CMK (cell line): ENCODE data around the gene LRRC75A.

Experiments
- DNase-seq: peaks from one replicate; pipeline ENCODE4 v3.0.0-alpha.2; 2010; ENCODE audit warnings: low read depth

LRRC75A gene

GRCh38 chr17:16493531-16494046, 1.6 kb upstream of the LRRC75A start:
- DNase-seq: peak; percentile 65

DNA sequence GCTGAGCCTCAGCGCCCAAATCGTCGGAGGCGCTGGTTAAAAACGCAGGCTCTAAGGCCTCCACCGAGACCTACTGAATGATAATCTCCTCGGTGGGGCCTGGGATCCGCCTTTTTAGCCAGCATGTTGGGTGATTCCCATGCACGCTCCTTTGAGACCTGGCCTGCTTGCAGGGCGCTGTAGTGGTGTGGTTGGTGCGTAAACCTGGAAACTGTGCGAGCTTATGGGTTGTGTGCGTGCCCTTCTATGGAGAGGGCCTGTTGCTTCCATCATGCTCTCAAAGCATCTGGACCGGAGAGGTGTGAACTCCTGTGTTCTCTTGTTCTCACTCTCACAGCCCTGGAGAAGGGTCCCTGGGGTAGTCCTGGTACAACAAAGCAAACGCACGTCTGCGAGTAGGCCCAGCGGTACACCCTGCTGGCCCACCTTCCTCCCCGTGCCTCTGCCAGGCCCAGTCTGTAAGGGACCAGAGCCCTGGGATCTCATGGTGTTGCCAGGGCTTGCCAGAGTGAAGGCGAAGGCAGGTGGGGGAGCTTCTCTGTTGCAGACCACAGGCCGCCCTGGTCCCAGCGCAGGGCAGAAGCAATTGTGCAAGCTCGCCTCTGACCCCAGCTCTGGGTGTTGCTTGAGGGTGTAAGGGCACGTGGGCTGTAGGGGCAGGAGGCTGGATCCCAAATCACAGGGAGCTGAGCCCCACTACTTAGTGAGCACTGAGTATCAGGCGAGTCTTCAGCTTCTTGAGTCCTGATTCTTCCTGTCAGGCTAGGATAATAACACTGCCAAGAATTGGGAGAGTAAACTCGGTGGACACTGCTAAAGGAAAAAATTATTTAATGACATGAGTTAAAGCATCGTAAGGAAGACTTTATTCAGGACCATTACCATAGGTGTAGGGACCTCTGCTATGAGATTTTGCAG, 879 bp upstream of the LRRC75A start:
- no peak for DNase-seq

- DNase-seq: no peak
Observed at GRCh38 chr17:16491131-16491702, 776 bp downstream of the LRRC75A start.

- DNase-seq: no peak
Observed at GRCh38 chr17:16489431-16489830, 2.6 kb downstream of the LRRC75A start.

DNA sequence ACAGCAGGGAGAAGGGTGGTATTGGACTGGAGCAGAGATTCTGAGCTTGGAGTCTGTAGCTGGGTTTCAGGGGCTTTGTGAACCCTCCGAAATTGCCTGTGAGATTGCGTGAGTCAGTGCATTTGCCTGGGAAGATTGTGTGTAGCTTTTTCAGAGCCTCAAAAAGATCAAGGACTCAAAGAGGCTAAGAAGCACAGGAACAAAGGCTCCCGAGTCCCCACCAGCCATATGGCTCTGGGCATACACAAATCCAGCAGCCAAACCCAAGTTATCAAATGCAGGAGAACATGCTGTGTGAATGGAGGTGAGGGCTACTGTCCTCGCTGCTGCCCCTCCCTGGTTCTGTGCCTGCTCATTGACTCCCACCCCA, 3.0 kb downstream of the LRRC75A start:
- no peak for DNase-seq

DNA sequence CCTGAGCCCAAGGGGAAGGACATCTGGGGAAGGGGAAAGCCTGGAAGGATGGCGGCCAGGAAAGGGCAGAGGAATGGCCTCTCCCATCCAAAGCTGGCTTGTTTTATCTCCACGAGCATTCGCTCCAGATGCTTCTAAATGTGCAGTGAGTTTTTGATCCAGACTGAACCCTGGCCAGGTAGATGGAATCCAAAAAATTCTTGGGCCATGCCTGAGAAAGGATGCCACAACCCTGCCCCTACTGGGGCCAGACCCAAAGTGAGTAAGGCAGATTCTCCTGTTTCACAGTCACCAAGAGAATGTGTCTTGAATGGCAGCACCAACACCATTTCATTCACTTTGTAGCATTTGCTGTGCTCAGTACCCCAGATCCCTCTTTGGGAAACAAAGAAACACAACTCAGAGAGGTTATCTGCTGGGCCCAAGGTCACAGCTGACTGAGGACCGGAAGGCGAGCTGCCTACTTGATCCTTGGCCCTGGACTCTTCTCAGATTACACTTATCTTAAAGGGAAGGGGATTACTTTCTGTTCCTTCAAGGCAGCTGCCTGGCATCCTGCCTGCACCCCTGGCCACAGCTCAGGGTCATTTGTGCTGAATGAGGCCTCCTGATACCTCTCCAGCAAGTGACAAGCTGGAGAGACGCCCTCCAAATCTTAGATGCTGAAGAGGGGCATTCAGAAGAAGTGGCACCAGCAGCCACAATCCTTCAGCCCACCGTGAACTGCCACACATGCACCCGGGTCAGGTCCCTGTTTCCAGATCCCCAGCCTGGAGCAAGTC, 3.6 kb downstream of the LRRC75A start:
- no peak for DNase-seq

- DNase-seq: no peak
Observed at GRCh38 chr17:16486373-16487250, 5.4 kb downstream of the LRRC75A start.

- no peak for DNase-seq
Observed at GRCh38 chr17:16484445-16485175, 7.4 kb downstream of the LRRC75A start.

- no peak for DNase-seq
Observed at GRCh38 chr17:16483021-16483645, 8.9 kb downstream of the LRRC75A start.

DNA sequence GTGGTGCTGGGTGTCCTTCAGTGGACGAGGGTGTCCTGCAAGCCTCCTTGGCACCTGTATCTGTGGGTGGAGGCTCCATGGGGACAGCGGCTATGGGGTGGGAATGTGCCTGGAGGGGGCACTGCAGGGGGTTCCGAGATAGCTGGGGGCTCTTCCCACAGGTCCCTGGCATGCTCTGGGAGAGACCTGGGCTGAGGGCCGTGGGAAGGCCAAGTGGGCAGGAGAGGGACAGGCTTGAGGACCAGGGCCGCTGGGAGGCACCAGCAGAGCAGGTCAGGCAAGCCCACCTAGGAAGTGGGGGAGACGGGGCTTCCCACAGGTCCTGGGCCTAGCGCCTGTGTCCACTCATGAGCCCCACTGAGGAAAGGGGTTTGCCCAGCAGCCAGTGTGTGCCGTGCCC, 9.7 kb downstream of the LRRC75A start:
- no peak for DNase-seq

- DNase-seq: no peak
Observed at GRCh38 chr17:16480995-16481394, 11.0 kb downstream of the LRRC75A start.

- DNase-seq: no peak
Observed at GRCh38 chr17:16479264-16479663, 12.7 kb downstream of the LRRC75A start.

DNA sequence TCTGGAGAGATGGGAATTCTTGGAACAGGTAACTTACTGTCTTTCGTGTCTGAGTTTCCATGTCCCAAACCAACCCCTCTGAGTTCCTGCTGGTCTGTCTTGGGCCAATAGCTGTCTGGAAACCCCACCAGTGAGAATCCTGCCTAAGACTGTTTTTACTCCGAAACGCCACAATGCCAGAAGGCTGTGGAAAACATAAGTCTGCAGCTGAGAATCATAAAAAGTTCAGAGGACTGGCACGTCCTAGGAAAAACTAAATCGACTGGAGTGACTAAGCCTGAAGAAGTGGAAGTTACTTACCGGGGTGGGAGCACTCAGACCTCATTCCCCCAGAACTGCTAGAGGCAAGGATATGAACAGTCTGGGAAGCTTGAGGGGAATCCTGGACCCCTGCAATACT, 13.3 kb downstream of the LRRC75A start:
- no peak for DNase-seq

DNA sequence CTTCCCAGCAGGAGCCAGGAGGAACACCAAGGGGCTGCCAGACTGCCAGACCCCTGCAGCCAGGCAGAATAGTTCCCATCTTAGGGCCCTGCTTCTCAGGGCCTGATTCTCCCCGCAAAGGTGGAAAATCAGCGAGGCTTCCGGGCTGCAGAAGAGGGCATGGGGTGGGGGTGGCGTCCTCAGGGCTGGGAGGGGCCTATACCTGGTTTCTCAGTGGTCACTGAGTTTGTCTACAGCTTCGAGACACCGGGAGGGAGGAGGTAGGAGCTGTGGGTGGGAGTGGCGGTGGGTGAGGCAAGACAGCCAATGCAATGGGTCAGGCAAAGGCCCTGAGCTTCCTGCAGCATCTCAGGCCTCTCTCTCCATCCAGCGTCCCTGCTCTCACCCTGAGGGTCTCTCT, 14.3 kb downstream of the LRRC75A start:
- no peak for DNase-seq

- DNase-seq: no peak
Observed at GRCh38 chr17:16477255-16477654, 14.7 kb downstream of the LRRC75A start.

DNA sequence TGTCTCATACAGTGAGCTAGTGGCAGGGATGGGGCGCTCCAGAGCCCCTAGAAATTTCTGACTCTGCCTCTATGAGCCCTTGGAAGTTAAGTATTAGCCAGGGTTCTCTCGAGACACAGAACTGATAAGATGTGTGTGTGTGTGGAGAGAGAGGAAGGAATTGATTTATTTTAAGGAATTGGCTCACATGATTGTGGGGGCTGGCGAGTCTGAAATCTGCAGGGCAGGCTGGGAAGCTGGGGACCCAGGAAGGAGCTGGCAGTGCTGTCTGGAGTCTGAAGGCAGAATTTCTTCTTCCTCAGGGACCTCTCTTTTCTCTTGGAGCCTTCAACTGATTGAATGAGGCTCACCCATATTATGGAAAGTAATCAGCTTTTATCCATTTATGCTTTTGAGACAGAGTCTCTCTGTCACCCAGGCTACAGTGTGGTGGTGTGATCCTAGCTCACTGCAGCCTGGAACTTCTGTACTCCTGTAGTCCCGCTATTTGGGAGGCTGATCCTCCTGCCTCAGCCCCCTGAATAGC, 16.8 kb downstream of the LRRC75A start:
- no peak for DNase-seq

DNA sequence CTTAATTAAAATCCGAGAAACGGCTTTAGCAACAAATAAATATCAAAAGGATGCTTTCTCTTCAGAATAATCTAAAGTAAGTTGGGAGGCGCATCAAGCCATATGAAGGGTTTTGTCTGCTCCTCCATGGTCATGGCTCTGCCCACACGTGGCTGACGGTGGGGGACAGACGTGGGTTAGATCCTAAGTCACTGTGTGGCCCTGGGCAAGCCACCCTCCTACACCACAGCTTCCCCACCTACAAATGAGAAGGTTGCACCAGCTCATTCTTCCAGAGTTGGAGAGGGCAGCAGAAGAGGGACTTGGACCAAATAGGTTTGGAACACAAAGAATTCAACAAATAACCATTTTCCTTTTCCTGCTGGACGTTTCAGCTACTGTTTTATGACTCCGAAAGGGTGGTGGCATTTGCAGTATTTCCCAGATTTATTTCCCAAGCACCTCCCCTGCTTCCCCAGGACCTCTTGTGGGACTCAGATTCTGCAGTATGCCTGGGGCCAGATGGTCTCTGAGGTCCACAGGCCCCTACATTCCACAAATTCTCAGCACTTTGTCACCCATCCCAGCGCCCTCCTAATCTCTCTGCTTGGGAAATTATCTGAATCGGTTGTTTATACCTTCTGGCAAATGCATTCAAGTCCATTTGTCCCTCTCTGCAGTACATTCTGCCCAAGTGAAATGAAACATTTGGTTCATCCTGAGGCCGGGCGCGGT, 17.8 kb downstream of the LRRC75A start:
- no peak for DNase-seq

DNA sequence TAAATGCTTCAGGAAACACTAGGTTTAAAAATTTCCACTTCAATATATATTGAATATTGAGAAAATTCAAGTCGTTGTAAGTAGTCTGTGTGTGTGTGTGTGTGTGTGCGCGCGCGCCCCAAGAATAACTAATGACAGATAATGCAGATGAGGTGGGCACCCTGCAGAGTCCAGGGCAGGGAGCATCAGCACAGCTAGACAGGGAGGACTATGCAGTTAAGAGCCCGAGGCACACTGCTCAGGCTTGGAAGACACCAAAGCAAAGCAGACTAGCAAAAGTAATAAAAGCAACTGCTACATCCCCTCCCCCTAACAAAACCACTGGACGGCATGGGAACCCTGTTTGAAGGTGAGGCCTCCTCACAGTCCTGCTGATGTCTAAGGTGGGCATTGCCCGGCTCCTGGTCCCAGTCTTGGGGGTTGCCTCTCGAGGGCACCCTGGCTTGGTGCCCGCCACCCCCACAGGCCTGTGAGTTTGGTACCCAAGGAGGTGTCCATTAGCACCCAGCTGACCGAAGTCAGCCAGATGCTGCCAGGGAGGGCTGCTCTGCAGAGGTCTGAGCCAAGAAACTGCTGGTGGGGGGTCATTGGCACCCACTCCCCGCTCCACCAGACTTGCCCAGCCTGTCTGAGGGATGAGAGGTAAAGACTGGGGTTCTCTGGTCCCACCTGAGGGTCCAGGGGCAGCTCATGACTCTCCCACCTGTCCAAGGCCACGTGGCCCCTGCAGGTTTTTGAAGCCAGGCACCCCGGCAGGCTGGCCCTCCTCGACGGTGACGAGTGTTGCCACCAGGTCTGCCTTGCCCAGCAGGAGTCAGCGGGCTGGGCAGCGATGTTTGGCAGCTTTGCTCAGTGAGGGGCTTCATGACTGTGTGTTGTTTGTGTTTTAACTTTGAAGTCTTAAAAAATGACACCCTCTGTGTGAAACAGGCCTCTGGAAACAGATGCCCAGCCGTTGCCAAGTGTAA, 18.7 kb downstream of the LRRC75A start:
- no peak for DNase-seq
